Stimulated activated CD8-positive, alpha-beta memory T cell treated with anti-CD3 and anti-CD28 coated beads, Interleukin-12 subunit alpha, Interleukin-12 subunit beta, amount 100 ng/mL, for 24 hours (primary cell): ENCODE measurements around the gene DENND4C.
"Not testable (repeated sequence)": the region's sequence is repeated elsewhere in the genome, so short reads cannot be mapped to it uniquely, and the experiment has no call there.

Experiments used
- DNase-seq: peaks from one replicate; pipeline ENCODE4 v3.0.0-alpha.2; 2020; ENCODE audit errors: extremely low read depth

Gene DENND4C

GRCh38 chr9:19372567-19372966 is 142.1 kb downstream of the DENND4C start:
- DNase-seq, result no peak

DNA sequence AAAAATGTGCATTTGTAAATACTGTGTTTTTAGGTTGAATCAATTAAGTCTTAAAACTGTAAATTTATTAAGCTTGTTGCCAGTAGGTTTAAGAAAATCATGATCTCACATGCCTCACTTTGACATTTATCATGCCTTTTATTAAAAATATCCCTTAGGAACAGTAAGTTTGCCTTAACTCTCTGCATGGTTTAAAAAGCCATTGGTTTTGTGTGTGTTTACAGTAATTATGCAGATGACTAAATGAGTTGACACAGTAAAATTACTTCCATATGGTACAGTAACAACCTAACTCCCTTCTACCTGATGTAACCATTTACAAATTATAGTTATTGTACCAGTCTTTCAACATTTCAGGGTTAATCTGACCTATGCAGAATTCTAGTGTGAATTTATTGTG is 143.0 kb downstream of the DENND4C start:
- DNase-seq, result no peak

GRCh38 chr9:19375538-19375937 is 145.0 kb downstream of the DENND4C start:
- no peak for DNase-seq

- DNase-seq, result no peak
Observed at GRCh38 chr9:19376931-19377330, 146.4 kb downstream of the DENND4C start.

GRCh38 chr9:19378164-19378563 is 147.7 kb downstream of the DENND4C start:
- DNase-seq, result no peak

DNA sequence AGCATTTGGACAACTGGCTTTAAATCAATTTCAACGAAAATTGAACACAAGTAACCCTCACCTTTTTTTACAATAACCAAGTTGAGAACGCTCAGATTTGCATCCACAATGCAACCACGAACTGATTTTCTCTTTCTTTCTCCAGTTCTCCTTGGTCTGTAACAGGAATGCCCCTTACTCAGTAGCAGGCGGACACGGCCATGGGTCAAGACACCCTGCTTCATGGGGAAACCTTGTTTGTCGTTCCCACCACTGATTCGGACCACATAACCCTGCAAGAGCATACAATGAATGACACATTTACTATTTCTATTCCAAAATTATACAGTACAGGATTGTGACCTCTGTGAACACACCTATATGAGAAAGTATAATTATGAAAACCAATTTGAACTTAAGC is 148.2 kb downstream of the DENND4C start:
- no peak for DNase-seq

DNA sequence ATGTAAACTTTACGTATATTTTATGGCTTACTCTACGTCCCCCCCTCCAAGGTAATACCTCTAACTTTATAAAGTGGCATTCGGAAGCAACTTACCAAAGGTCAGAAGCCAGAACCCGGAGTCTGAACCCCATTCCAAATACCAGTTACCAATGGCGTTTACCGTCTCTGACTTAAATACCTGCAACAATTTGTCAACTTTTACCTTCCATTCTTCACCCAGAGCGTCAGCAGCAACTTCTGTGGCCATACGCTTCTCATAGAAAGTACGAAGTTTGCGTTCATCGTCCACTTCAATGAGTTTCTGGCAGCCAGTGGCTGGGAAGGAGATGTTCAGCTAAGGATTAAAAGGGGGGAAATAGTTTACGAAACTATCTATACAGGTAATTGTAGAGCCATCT is 148.8 kb downstream of the DENND4C start:
- DNase-seq, result no peak

- DNase-seq, result no peak
Observed at GRCh38 chr9:19379697-19380046, 149.2 kb downstream of the DENND4C start.

- no peak for DNase-seq
Observed at GRCh38 chr9:19380826-19381075, 150.3 kb downstream of the DENND4C start.

GRCh38 chr9:19381656-19382055 is 151.2 kb downstream of the DENND4C start:
- no peak for DNase-seq

DNA sequence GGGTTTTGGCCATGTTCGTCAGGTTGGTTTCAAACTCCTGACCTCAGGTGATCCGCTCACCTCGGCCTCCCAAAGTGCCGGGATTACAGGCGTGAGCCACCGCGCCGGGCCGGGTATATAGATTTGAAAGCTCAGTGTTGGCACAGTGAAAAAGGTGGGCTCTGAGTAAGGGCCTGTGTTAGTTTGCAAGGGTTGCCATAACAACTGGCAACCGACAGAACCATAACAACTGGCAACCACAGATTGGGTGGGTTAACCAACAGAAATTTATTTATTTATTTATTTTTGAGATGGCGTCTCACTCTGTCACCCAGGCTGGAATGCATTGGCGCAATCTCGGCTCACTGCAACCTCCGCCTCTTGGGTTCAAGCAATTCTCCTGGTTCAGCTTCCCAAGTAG is 154.7 kb downstream of the DENND4C start:
- DNase-seq, result not testable (repeated sequence)

- no peak for DNase-seq
Observed at GRCh38 chr9:19385786-19386501, 155.5 kb downstream of the DENND4C start.

- no peak for DNase-seq
Observed at GRCh38 chr9:19386502-19387044, 156.1 kb downstream of the DENND4C start.

GRCh38 chr9:19387317-19387716 is 156.8 kb downstream of the DENND4C start:
- no peak for DNase-seq

GRCh38 chr9:19389539-19389938 is 159.0 kb downstream of the DENND4C start:
- DNase-seq, result not testable (repeated sequence)

DNA sequence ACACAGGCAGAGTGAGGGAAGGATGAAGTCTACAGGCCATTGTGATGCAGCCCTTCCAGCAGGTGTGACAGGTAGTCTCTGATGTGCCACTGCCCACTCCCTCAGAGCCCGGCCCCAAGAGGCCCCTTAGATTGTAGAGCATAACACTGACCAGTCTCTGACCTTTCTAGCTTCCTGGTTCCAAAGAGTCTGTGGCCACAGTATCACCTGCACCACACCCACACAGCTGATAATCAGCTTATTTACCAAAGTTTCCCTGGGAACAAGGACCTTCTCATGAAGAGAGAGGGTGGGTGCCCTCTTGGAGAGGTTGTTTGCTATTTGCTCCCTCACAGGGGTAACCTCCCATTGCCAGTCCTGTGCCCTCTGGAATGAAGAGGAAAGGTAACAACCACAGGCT is 167.4 kb downstream of the DENND4C start:
- DNase-seq, result no peak

DNA sequence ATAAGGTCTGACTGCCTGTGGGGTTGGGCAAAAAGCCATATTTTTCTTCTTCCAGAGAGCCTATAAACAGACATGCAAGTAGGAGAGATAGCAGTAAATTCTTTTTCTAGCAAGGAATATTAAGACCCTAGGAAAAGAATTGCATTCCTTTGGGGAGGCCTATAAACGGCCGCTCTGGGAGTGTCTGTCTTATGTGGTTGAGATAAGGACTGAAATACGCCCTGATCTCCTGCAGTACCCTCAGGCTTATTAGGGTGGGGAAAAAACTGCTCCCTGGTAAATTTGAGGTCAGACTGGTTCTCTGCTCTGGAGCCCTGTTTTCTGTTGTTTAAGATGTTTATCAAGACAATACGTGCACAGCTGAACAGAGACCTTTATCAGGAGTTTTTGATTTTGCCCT is 172.7 kb downstream of the DENND4C start:
- not testable (repeated sequence) for DNase-seq

DNA sequence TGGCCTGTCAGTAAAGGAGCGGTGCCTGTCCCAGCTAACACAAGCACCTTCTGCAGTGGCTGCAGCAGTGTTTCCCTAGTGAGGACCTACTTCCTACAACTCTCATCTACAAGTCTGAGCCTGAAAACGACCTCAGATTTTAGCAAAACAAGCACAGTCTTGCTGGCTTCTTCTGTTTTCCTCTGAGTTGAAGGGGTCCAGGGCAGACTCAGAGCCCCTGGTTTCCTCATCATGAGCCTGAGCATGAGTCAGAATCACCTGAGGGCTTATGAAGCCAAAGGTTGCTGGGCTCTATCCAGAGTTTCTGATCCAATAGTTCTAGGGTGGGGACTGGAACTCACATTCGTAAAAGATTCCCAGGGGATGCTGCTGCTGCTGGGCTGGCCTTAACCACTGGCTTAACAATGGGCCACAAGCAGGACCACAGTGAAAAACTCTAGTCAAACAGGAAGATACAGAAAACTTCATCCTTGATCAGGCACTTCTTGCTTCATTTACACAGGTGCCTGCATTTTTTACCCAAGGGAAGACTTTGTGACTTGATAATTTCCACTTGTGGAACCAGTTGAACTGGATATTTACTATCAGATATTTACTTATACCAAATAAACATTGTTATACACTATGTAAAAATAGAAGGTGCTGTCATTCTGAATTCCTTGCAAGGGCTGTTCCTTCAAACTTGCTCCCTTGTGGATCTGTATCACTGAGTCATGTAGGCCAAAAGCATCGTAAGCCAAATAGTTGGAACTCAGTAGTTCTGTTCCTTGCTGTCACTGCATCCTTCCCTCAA is 174.0 kb downstream of the DENND4C start:
- no peak for DNase-seq

DNA sequence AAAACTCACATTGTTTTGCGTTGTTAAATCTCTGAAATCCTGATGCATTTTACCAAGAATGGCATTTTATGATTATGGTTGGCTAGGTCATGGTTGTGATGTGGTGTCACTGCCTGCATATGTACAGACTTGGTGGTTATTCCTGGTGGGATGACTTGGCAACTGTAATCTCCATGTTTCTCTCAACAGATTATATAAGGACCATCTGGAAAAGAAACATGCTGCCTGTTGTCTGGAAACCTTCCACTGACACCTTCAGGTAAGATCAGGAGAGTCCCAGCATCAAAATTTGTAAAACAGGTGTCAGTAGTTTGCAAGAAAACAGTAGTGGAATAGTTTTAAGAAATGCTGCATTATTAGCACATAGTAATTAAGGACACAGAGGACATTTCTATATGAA is 175.3 kb downstream of the DENND4C start:
- no peak for DNase-seq

DNA sequence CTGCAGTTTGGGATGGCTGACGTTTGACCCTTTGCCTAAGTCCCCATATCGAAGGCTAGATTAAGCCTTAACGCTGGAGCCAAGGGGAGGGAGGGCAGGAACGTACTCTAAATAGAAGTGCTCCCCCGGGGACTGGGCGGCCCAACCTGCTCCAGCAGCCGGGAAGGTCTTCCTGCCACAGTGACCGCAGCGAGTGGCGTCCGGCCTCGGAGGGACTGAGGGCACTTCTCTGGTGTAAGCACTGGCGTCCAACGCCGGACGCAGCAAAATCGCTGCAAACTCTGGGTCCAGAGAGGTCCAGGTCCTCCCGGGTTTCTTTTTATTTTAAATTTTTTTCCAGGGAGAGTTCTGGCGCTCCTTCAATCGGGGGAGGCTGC is 177.8 kb downstream of the DENND4C start:
- DNase-seq, result no peak

GRCh38 chr9:19408693-19409400 is 178.4 kb downstream of the DENND4C start, which contains the start of gene ACER2:
Gene ACER2 (plus strand): TSS chr9:19409009. CDS start chr9:19409085, 76 bp downstream.
- DNase-seq, result peak; percentile 78

- no peak for DNase-seq
Observed at GRCh38 chr9:19409401-19410194, 179.1 kb downstream of the DENND4C start.
